ENCODE results near the gene ITM2C.

- no peak for TF ChIP-seq ELF4 (IDR thresholded peaks at IDR 0.05)
- TF ChIP-seq BHLHE40 (IDR thresholded peaks at IDR 0.05; ENCODE audit: borderline replicate concordance): no peak
- no peak for TF ChIP-seq FOXA1 (IDR thresholded peaks at IDR 0.05)
- TF ChIP-seq L3MBTL2 (conservative IDR thresholded peaks at IDR 0.05): no peak
- TF ChIP-seq ARNT (IDR thresholded peaks at IDR 0.05): no peak
- no peak for TF ChIP-seq FOXM1 (IDR thresholded peaks at IDR 0.05; ENCODE audit: borderline replicate concordance)
- TF ChIP-seq CTBP1 (IDR thresholded peaks at IDR 0.05; ENCODE audit: borderline replicate concordance): no peak
- no peak for TF ChIP-seq NFRKB (IDR thresholded peaks at IDR 0.05)
- TF ChIP-seq SUZ12 (IDR thresholded peaks at IDR 0.05): no peak
- no peak for TF ChIP-seq SP1 (IDR thresholded peaks at IDR 0.05)
- TF ChIP-seq LEF1 (IDR thresholded peaks at IDR 0.05; ENCODE audit: borderline replicate concordance): no peak
- no peak for TF ChIP-seq FOXK2 (IDR thresholded peaks at IDR 0.05)
- TF ChIP-seq TARDBP (IDR thresholded peaks at IDR 0.05): no peak
- TF ChIP-seq ZNF384 (IDR thresholded peaks at IDR 0.05): no peak
Measured at GRCh38 chr2:230878599-230879188, 14.0 kb downstream of the ITM2C start.
